ENCODE measurements around the gene FBXO24. TPM values are rescaled to one million over a fixed set of nuclear protein-coding genes. Genes with fewer than 3 reads are reported as not detected.

FBXO24 gene
- total and polyA plus RNA-seq, 9 of the 15 experiments (the other 6 are each of a cell fraction or from before 2014, with no cell fraction given), result 0.17 to 0.95 (median 0.50) TPM

- TF ChIP-seq DLX4 (CRISPR knock-in tag; IDR thresholded peaks at IDR 0.05), result no peak
- TF ChIP-seq NFXL1 (CRISPR knock-in tag; IDR thresholded peaks at IDR 0.05), result no peak
- no peak for TF ChIP-seq RBM15 (IDR thresholded peaks at IDR 0.05; ENCODE audit: insufficient read depth, low read length)
- TF ChIP-seq CHCHD3 (CRISPR knock-in tag; IDR thresholded peaks at IDR 0.05), result no peak
- TF ChIP-seq ZNF277 (CRISPR knock-in tag; IDR thresholded peaks at IDR 0.05; ENCODE audit: borderline replicate concordance), result no peak
- TF ChIP-seq JUND (IDR thresholded peaks at IDR 0.05; ENCODE audit: borderline replicate concordance, low read depth, low read length), result peak; percentile 85
- no peak; the same call in 2 of the 3 replicates for TF ChIP-seq JUND (tag; IDR thresholded peaks at IDR 0.05; ENCODE audit: borderline replicate concordance, low read depth, low read length)
- no peak for TF ChIP-seq THRA (IDR thresholded peaks at IDR 0.05)
- TF ChIP-seq, protein P1, sequence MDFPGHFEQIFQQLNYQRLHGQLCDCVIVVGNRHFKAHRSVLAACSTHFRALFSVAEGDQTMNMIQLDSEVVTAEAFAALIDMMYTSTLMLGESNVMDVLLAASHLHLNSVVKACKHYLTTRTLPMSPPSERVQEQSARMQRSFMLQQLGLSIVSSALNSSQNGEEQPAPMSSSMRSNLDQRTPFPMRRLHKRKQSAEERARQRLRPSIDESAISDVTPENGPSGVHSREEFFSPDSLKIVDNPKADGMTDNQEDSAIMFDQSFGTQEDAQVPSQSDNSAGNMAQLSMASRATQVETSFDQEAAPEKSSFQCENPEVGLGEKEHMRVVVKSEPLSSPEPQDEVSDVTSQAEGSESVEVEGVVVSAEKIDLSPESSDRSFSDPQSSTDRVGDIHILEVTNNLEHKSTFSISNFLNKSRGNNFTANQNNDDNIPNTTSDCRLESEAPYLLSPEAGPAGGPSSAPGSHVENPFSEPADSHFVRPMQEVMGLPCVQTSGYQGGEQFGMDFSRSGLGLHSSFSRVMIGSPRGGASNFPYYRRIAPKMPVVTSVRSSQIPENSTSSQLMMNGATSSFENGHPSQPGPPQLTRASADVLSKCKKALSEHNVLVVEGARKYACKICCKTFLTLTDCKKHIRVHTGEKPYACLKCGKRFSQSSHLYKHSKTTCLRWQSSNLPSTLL (IDR thresholded peaks at IDR 0.05), result peak; percentile 72; the same call in 1 of the 2 replicates
- TF ChIP-seq, protein P2, sequence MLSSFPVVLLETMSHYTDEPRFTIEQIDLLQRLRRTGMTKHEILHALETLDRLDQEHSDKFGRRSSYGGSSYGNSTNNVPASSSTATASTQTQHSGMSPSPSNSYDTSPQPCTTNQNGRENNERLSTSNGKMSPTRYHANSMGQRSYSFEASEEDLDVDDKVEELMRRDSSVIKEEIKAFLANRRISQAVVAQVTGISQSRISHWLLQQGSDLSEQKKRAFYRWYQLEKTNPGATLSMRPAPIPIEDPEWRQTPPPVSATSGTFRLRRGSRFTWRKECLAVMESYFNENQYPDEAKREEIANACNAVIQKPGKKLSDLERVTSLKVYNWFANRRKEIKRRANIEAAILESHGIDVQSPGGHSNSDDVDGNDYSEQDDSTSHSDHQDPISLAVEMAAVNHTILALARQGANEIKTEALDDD (IDR thresholded peaks at IDR 0.05), result 0 out of 2 replicates have a peak, but pooled peaks have one; percentile 32
- no peak for TF ChIP-seq BRCA1 (IDR thresholded peaks at IDR 0.05)
- TF ChIP-seq BRCA1 (CRISPR knock-in tag; IDR thresholded peaks at IDR 0.05), result no peak
- no peak for TF ChIP-seq ZKSCAN8 (CRISPR knock-in tag; IDR thresholded peaks at IDR 0.05)
- no peak for TF ChIP-seq ZZZ3 (IDR thresholded peaks at IDR 0.05)
- no peak for TF ChIP-seq STAT5B (CRISPR knock-in tag; IDR thresholded peaks at IDR 0.05)
- no peak; a peak in 1 of 4 replicates for TF ChIP-seq MLLT1 (IDR thresholded peaks at IDR 0.05)
- no peak for TF ChIP-seq ZFP30 (CRISPR knock-in tag; IDR thresholded peaks at IDR 0.05; ENCODE audit: borderline replicate concordance)
- TF ChIP-seq NRF1 (conservative IDR thresholded peaks at IDR 0.05 in 1 of 2, IDR thresholded peaks at IDR 0.05 in 1 of 2), result no peak
- TF ChIP-seq CBX8 (IDR thresholded peaks at IDR 0.05; ENCODE audit: borderline replicate concordance, extremely low read depth, low read depth, low read length, poor library complexity, severe bottlenecking), result no peak
- TF ChIP-seq ZBTB12 (CRISPR knock-in tag; IDR thresholded peaks at IDR 0.05), result no peak
Observed at GRCh38 chr7:100641463-100641859, 55.3 kb downstream of the FBXO24 start, which contains the start of gene TFR2 (continued).
